ENCODE results near the gene CAP2.

Gene CAP2

GRCh38 chr6:17442196-17442595 is 48.8 kb downstream of the CAP2 start:
- Mint-ChIP-seq H3K36me3 (ENCODE audit: low read depth) (no peaks in the 10 kb centered on the region), H3K27me3 (peaks cover 8% of the 10 kb centered on the region), H3K4me3 (no peak overlapping the region), H3K9me3 (no peaks in the 10 kb centered on the region), H3K4me1 (ENCODE audit: low read depth) (no peaks in the 10 kb centered on the region), H3K27ac (no peak overlapping the region)

- H3K9me3 Mint-ChIP-seq = no peaks in the 10 kb centered on the region
- H3K27me3 Mint-ChIP-seq = peaks cover 5% of the 10 kb centered on the region
- no peaks in the 10 kb centered on the region for H3K36me3 Mint-ChIP-seq (ENCODE audit: low read depth)
- no peaks in the 10 kb centered on the region for H3K4me1 Mint-ChIP-seq (ENCODE audit: low read depth)
- H3K4me3 Mint-ChIP-seq = no peak overlapping the region
- H3K27ac Mint-ChIP-seq = no peak overlapping the region
These were observed 53.3 kb downstream of the CAP2 start for GRCh38 chr6:17446713-17447112.

GRCh38 chr6:17448165-17448564 is 54.8 kb downstream of the CAP2 start:
- H3K4me3 Mint-ChIP-seq = no peak overlapping the region
- H3K36me3 Mint-ChIP-seq (ENCODE audit: low read depth) = no peaks in the 10 kb centered on the region
- no peak overlapping the region for H3K27ac Mint-ChIP-seq
- H3K27me3 Mint-ChIP-seq = peaks cover 6% of the 10 kb centered on the region
- no peaks in the 10 kb centered on the region for H3K9me3 Mint-ChIP-seq
- no peaks in the 10 kb centered on the region for H3K4me1 Mint-ChIP-seq (ENCODE audit: low read depth)

- Mint-ChIP-seq H3K27me3 (peaks cover 4% of the 10 kb centered on the region), H3K4me1 (ENCODE audit: low read depth) (no peaks in the 10 kb centered on the region), H3K4me3 (no peak overlapping the region), H3K9me3 (no peaks in the 10 kb centered on the region), H3K36me3 (ENCODE audit: low read depth) (no peaks in the 10 kb centered on the region), H3K27ac (no peak overlapping the region)
These were observed 57.0 kb downstream of the CAP2 start for GRCh38 chr6:17450397-17450796.

- peaks cover 4% of the 10 kb centered on the region for H3K27me3 Mint-ChIP-seq
- no peaks in the 10 kb centered on the region for H3K9me3 Mint-ChIP-seq
These were observed 57.4 kb downstream of the CAP2 start for GRCh38 chr6:17450832-17451231.

GRCh38 chr6:17452096-17452495 is 58.7 kb downstream of the CAP2 start:
- Mint-ChIP-seq H3K9me3 (no peaks in the 10 kb centered on the region), H3K4me3 (no peak overlapping the region), H3K27ac (no peak overlapping the region), H3K27me3 (peaks cover 4% of the 10 kb centered on the region), H3K36me3 (ENCODE audit: low read depth) (no peaks in the 10 kb centered on the region), H3K4me1 (ENCODE audit: low read depth) (no peaks in the 10 kb centered on the region)

More at GRCh38 chr6:17450832-17451231, 57.4 kb downstream of the CAP2 start:
- H3K36me3 Mint-ChIP-seq (ENCODE audit: low read depth) = no peaks in the 10 kb centered on the region
- H3K4me3 Mint-ChIP-seq = no peak overlapping the region
- no peak overlapping the region for H3K27ac Mint-ChIP-seq
- no peaks in the 10 kb centered on the region for H3K4me1 Mint-ChIP-seq (ENCODE audit: low read depth)

- no peaks in the 10 kb centered on the region for H3K9me3 Mint-ChIP-seq
- H3K36me3 Mint-ChIP-seq (ENCODE audit: low read depth) = no peaks in the 10 kb centered on the region
- H3K27me3 Mint-ChIP-seq = peaks cover 4% of the 10 kb centered on the region
- no peak overlapping the region for H3K4me3 Mint-ChIP-seq
- no peaks in the 10 kb centered on the region for H3K4me1 Mint-ChIP-seq (ENCODE audit: low read depth)
- H3K27ac Mint-ChIP-seq = no peak overlapping the region
These were observed 61.1 kb downstream of the CAP2 start for GRCh38 chr6:17454316-17455005.

GRCh38 chr6:17455919-17456318 is 62.5 kb downstream of the CAP2 start:
- H3K4me3 Mint-ChIP-seq = no peak overlapping the region
- no peaks in the 10 kb centered on the region for H3K4me1 Mint-ChIP-seq (ENCODE audit: low read depth)
- peaks cover 9% of the 10 kb centered on the region for H3K27me3 Mint-ChIP-seq
- no peaks in the 10 kb centered on the region for H3K9me3 Mint-ChIP-seq
- H3K36me3 Mint-ChIP-seq (ENCODE audit: low read depth) = no peaks in the 10 kb centered on the region
- H3K27ac Mint-ChIP-seq = no peak overlapping the region

GRCh38 chr6:17456711-17457110 is 63.3 kb downstream of the CAP2 start:
- no peaks in the 10 kb centered on the region for H3K4me1 Mint-ChIP-seq (ENCODE audit: low read depth)
- H3K27ac Mint-ChIP-seq = no peak overlapping the region
- peaks cover 9% of the 10 kb centered on the region for H3K27me3 Mint-ChIP-seq
- no peak overlapping the region for H3K4me3 Mint-ChIP-seq
- no peaks in the 10 kb centered on the region for H3K36me3 Mint-ChIP-seq (ENCODE audit: low read depth)
- H3K9me3 Mint-ChIP-seq = no peaks in the 10 kb centered on the region

- Mint-ChIP-seq H3K27me3 (peaks cover 6% of the 10 kb centered on the region), H3K36me3 (ENCODE audit: low read depth) (no peaks in the 10 kb centered on the region), H3K9me3 (no peaks in the 10 kb centered on the region), H3K4me3 (no peak overlapping the region), H3K4me1 (ENCODE audit: low read depth) (no peaks in the 10 kb centered on the region), H3K27ac (no peak overlapping the region)
These were observed 64.0 kb downstream of the CAP2 start for GRCh38 chr6:17457405-17457804.

- no peak overlapping the region for H3K27ac Mint-ChIP-seq
- no peaks in the 10 kb centered on the region for H3K4me1 Mint-ChIP-seq (ENCODE audit: low read depth)
- no peak overlapping the region for H3K4me3 Mint-ChIP-seq
- peaks cover 6% of the 10 kb centered on the region for H3K27me3 Mint-ChIP-seq
- H3K9me3 Mint-ChIP-seq = no peaks in the 10 kb centered on the region
- no peaks in the 10 kb centered on the region for H3K36me3 Mint-ChIP-seq (ENCODE audit: low read depth)
These were observed 64.6 kb downstream of the CAP2 start for GRCh38 chr6:17457956-17458355.

- Mint-ChIP-seq H3K36me3 (ENCODE audit: low read depth) (no peaks in the 10 kb centered on the region), H3K4me1 (ENCODE audit: low read depth) (no peaks in the 10 kb centered on the region)
These were observed 65.6 kb downstream of the CAP2 start for GRCh38 chr6:17458966-17459365.

GRCh38 chr6:17460862-17461261 is 67.5 kb downstream of the CAP2 start:
- Mint-ChIP-seq H3K27ac (no peak overlapping the region), H3K9me3 (no peaks in the 10 kb centered on the region), H3K36me3 (ENCODE audit: low read depth) (no peaks in the 10 kb centered on the region), H3K27me3 (peaks cover 6% of the 10 kb centered on the region), H3K4me3 (no peak overlapping the region), H3K4me1 (ENCODE audit: low read depth) (no peaks in the 10 kb centered on the region)

More at GRCh38 chr6:17458966-17459365, 65.6 kb downstream of the CAP2 start:
- H3K27ac Mint-ChIP-seq = no peak overlapping the region
- no peak overlapping the region for H3K4me3 Mint-ChIP-seq
- peaks cover 6% of the 10 kb centered on the region for H3K27me3 Mint-ChIP-seq
- H3K9me3 Mint-ChIP-seq = no peaks in the 10 kb centered on the region

GRCh38 chr6:17466147-17466546 is 72.8 kb downstream of the CAP2 start:
- Mint-ChIP-seq H3K9me3 (no peaks in the 10 kb centered on the region), H3K36me3 (ENCODE audit: low read depth) (no peaks in the 10 kb centered on the region), H3K4me1 (ENCODE audit: low read depth) (no peaks in the 10 kb centered on the region), H3K27me3 (no peaks in the 10 kb centered on the region), H3K27ac (no peak overlapping the region), H3K4me3 (no peak overlapping the region)

- H3K4me1 Mint-ChIP-seq (ENCODE audit: low read depth) = no peaks in the 10 kb centered on the region
- H3K36me3 Mint-ChIP-seq (ENCODE audit: low read depth) = no peaks in the 10 kb centered on the region
- H3K27ac Mint-ChIP-seq = no peak overlapping the region
- H3K27me3 Mint-ChIP-seq = no peaks in the 10 kb centered on the region
- no peaks in the 10 kb centered on the region for H3K9me3 Mint-ChIP-seq
- H3K4me3 Mint-ChIP-seq = no peak overlapping the region
These were observed 73.3 kb downstream of the CAP2 start for GRCh38 chr6:17466707-17467106.

Measured in stimulated activated naive CD8-positive, alpha-beta T cell treated with anti-CD3 and anti-CD28 coated beads, Interleukin-15, Interleukin-2, amounts not matched to agents 100 ng/mL and 50 ng/mL, for 24 hours (primary cell).